Caki2 (cell line): ENCODE results near the gene CXCL14. TPM values are rescaled to one million over a fixed set of nuclear protein-coding genes. Genes with fewer than 3 reads are reported as not detected.
"Not testable (repeated sequence)": the region's sequence is repeated elsewhere in the genome, so short reads cannot be mapped to it uniquely, and the experiment has no call there.

ENCODE experiments used
- DNase-seq: peaks from one replicate; pipeline ENCODE4 v3.0.0-alpha.2; 2015; ENCODE audit warnings: low read depth
- in situ Hi-C: cut with HindIII; loops from 2 replicates; pipeline ENCODE4 v1.10.0; 2016; ENCODE audit warnings: low sequenced_read_pairs, low pct_unique_long_range_greater_than_20kb, mixed read lengths
- total RNA-seq: library from RNA; depleted of rRNA; stranded (reverse); fragments of >200 nt; shearing (Covaris generic); gene quantifications from 2 replicates; pipeline ENCODE4 v1.2.3, GENCODE V29; 2014; ENCODE audit warnings: low replicate concordance; rRNA removed

The CXCL14 gene
- total RNA-seq, 1 experiment from 2014 or later: not detected

DNA sequence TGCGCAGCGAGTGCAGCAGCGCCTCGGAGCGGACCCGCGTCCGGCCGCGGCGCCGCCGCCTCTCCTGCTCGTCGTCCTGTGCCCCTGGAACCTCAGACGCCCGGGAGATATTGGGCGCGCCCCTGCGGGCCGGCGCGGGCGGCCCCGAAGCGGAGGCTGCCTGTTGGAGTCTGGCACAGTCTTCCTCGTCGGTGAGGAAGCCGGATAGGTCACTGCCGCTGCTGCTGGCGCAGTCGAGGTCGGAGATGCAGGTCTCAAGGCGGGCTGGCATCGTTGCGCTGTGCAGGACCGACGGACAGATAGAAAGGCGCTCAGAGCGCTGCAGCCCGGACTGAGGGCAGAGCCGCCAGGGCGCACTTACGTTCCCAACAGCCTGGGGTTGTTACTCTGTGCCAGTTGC lies 43.4 kb downstream of the CXCL14 start:
- no peak for DNase-seq

DNA sequence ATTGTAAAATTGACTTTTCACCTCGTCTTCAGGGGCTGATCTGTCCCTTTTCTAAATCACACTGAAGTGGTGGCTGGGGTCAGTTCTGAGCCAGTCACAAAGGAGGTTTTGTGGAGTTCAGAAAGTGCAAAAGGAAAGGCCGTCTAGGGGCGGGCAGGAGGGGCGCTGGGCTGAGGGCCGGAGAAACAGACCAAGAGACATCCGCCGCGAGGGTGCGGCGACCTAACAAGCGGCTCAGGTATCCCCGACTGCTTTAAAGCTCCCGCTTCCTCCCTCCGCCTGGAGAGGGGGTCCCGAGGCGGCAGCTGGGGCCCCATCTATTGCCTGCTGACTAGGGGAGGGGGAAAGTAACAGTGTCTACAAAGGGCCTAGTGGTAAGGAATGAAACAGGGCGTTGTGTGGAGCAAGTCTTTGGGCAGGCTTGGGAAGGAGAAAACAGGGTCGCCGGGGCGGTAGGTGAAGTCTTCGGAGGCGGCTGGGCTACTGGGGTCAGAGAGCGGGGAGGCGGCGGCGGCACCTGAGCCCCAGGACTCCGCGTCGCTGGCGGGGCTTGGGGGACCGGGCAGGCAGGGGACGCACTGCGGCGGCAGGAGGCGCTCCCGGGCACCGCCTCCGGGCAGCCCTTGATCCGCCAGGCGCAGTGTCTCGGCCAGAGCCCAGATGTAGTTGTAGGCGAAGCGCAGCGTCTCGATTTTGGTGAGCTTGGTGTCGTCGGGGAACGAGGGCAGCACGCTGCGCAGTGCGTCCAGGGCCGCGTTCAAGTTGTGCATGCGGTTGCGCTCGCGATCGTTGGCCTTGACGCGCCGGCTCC lies 44.0 kb downstream of the CXCL14 start:
- no peak for DNase-seq
- in situ Hi-C loops: no loop called here

More for the DNA sequence above, 43.4 kb downstream of the CXCL14 start:
- in situ Hi-C loops: no loop called here

DNA sequence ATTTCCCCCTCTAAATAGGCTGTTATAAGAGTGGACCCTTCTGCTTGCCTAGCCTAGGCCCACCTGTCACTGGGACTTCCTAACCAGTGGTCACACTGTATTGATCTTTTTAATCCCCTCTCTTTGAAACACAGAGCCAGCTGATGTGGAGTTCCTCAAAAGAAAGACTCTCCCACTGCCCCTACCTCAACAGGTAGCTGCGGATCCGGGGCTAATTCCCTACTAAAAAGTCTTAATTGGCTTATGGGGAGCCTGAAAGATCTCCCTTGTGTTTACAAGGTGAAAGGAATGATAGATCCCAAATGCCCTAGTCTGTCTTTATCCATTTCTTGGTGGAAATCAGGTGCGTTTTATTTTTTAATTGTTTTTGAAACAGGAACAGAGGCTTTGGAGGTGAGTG lies 45.0 kb downstream of the CXCL14 start:
- in situ Hi-C loops: no loop called here
- DNase-seq: no peak

DNA sequence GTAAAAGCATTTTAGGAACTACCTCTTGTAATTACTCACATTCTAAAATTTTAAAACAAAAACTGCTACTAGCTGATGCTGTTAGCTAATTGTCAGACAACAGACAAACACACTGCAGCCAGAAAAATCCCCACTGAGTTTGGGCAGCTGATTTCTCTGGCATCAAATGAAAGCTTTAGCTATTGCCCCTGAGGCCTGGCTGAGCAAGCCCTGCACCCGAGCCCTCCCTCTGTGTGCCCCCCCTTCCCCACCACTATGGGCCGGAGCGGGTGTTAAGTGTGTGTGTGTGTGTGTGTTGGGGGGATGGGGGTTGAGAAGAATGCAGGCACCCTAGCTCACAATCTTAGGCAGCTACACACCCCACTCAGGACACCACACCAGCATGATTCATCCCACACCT lies 45.5 kb downstream of the CXCL14 start:
- DNase-seq: no peak
- in situ Hi-C loops: no loop called here

DNA sequence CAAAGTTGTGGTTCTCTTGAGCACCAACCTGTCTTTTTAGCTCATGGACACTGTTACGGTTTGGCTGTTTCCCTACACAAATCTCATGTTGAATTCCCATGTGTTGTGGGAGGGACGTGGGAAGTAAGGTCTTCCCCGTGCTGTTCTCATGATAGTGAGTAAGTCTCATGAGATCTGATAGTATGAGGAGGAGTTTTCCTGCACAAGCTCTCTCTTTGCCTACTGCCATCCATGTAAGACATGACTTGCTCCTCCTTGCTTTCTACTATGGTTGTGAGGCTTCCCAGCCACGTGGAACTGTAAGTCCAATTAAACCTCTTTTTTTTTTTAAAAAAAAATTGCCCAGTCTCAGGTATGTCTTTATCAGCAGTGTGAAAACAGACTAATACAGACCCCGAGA lies 49.2 kb downstream of the CXCL14 start:
- in situ Hi-C loops: not testable (repeated sequence)

DNA sequence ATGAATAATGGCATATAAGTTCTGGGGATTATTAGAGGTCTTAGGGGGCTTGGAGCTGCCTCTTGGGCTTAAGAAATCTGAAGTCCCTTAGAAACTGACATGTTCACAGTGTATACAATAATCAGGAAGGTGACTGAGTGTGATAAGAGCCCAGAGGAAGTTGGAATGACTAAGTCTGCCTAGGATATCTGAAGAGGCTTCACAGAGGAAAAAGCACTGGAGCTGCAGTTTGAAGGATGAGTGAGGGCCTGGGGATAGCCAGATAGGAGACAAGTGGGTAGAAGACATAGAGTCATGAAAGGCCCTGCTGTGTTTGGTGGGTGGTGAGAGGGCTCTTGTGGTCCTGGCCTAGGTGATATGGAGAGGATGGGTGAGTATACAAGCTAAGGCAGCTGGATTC lies 51.9 kb downstream of the CXCL14 start:
- in situ Hi-C loops: no loop called here
- DNase-seq: no peak

More for the DNA sequence above, 49.2 kb downstream of the CXCL14 start:
- DNase-seq: not testable (repeated sequence)

DNA sequence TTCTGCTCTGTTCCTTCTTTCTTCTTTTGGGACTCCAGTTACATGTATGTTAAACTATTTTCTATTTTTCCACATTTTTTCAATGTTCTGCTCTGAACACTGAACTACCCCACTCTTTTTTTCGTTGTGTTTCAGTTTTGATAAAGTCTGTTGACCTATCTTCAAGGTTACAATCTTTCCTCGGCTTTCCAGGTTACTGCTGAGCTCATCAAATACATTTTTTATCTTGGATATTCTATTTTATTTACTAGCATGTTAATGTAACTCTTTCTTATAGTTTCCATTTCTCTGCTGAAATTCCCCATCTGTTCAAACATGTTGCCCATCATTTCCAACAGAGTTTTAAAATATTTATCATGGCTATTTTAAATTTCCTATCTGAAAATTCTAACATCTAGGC lies 56.8 kb downstream of the CXCL14 start:
- in situ Hi-C loops: no loop called here
- DNase-seq: no peak

Other genes starting within 250 kb of the CXCL14 start
- 265 and 301 TPM in 2 replicates for gene MACROH2A1, start 179.8 kb downstream of the CXCL14 start, total RNA-seq
- not detected in 2 replicates for gene DCANP1, start 131.6 kb downstream of the CXCL14 start, total RNA-seq
- not detected in 2 replicates for gene TIFAB, start 126.6 kb downstream of the CXCL14 start, total RNA-seq
- gene NEUROG1, start 43.0 kb downstream of the CXCL14 start, total RNA-seq: not detected in 2 replicates